SK-N-SH (cell line): ENCODE data around the gene SLIT1. TPM values are rescaled to one million over a fixed set of nuclear protein-coding genes. Genes with fewer than 3 reads are reported as not detected.

ENCODE experiments used
- CTCF ChIA-PET: fragments of 300-600, 350-600 bp; formaldehyde crosslinking; extraction: SDS; loops from one replicate; lab custom pipeline; 2021; lab: Yijun Ruan, JAX
- POLR2A ChIA-PET: fragments of 350-600 bp; sonication (Branson Sonifier 250); formaldehyde crosslinking; extraction: SDS; loops from one replicate; lab custom pipeline; 2020; ENCODE audit warnings: antibody characterized with exemption, inconsistent platforms; lab: Yijun Ruan, JAX
- DNase-seq: peaks from one replicate; pipeline ENCODE4 v3.0.0; 2012
- H2AFZ ChIP-seq: fragments of 200-600 bp; sonication (generic); 2 replicates; pipeline ENCODE4 v1.8.1; 2016; ENCODE audit warnings: antibody characterized with exemption, mild to moderate bottlenecking, low read depth
- H3F3A ChIP-seq: fragments of 200-600 bp; sonication (generic); replicated peaks from 2 replicates; pipeline ENCODE3; 2016; ENCODE audit warnings: antibody characterized with exemption, mild to moderate bottlenecking; ENCODE audit not compliant: insufficient read depth
- H3K27ac ChIP-seq, 2 experiments: fragments of 200-500 bp in 1 of 2; fragments of 200-600 bp in 1 of 2; sonication (Bioruptor generic) in 1 of 2; sonication (generic), shearing (Covaris generic) in 1 of 2; 2 replicates each; pipeline versions ENCODE4 v1.5.1 to v1.6.1; 2014 to 2016; ENCODE audit warnings: low read depth in 2 of 2, inconsistent platforms in 1 of 2, low read length in 1 of 2, mild to moderate bottlenecking in 1 of 2, mixed read lengths in 1 of 2
- H3K27me3 ChIP-seq: fragments of 200-600 bp; sonication (generic), shearing (Covaris generic); 2 replicates; pipeline ENCODE4 v1.6.1; 2016; ENCODE audit warnings: mixed run types; ENCODE audit not compliant: insufficient read depth
- H3K36me3 ChIP-seq, 2 experiments: fragments of 200-500 bp in 1 of 2; fragments of 200-600 bp in 1 of 2; sonication (Bioruptor generic) in 1 of 2; sonication (generic) in 1 of 2; replicated peaks in 1 of 2; 2 replicates each; pipeline versions ENCODE3 to v1.5.1; 2014 to 2016; ENCODE audit warnings: low read length in 1 of 2, mild to moderate bottlenecking in 1 of 2; ENCODE audit not compliant: insufficient read depth in 2 of 2, control insufficient read depth in 1 of 2
- H3K4me1 ChIP-seq, 2 experiments: fragments of 200-500 bp in 1 of 2; fragments of 200-600 bp in 1 of 2; sonication (Bioruptor generic) in 1 of 2; sonication (generic), shearing (Covaris generic) in 1 of 2; 2 replicates each; pipeline versions ENCODE4 v1.5.1 to v1.6.1; 2014 to 2016; ENCODE audit warnings: low read depth in 1 of 2, low read length in 1 of 2, mixed run types in 1 of 2; ENCODE audit not compliant: insufficient read depth in 2 of 2, control insufficient read depth in 1 of 2
- H3K4me2 ChIP-seq: fragments of 200-600 bp; sonication (generic), shearing (Covaris generic); 2 replicates; pipeline ENCODE4 v1.6.1; 2017; ENCODE audit warnings: mixed run types
- H3K4me3 ChIP-seq, 2 experiments: fragments of 200-500 bp in 1 of 2; fragments of 200-600 bp in 1 of 2; sonication (Bioruptor generic) in 1 of 2; sonication (generic), shearing (Covaris generic) in 1 of 2; 2 replicates each; pipeline versions ENCODE4 v1.5.1 to v1.8.1; 2014 to 2016; ENCODE audit warnings: low read depth in 2 of 2, inconsistent platforms in 1 of 2, low read length in 1 of 2, mild to moderate bottlenecking in 1 of 2, mixed read lengths in 1 of 2, moderate library complexity in 1 of 2
- H3K79me2 ChIP-seq: fragments of 200-600 bp; sonication (generic); 2 replicates; pipeline ENCODE4 v1.8.1; 2017; ENCODE audit warnings: mild to moderate bottlenecking; ENCODE audit not compliant: insufficient read depth
- H3K9ac ChIP-seq: fragments of 200-600 bp; sonication (generic); 2 replicates; pipeline ENCODE4 v1.6.1; 2017; ENCODE audit warnings: mixed run types
- H3K9me2 ChIP-seq: fragments of 200-600 bp; sonication (generic); 2 replicates; pipeline ENCODE4 v1.6.1; 2017; ENCODE audit warnings: mixed run types
- H3K9me3 ChIP-seq: fragments of 200-600 bp; sonication (generic); 2 replicates; pipeline ENCODE4 v1.6.1; 2017; ENCODE audit warnings: mixed run types, mild to moderate bottlenecking, moderate library complexity
- H4K20me1 ChIP-seq: fragments of 200-600 bp; sonication (generic); 2 replicates; pipeline ENCODE4 v1.6.1; 2017; ENCODE audit warnings: mild to moderate bottlenecking, mixed run types; ENCODE audit not compliant: insufficient read depth
- CHD2 ChIP-seq: fragments of 150-350 bp; IDR thresholded peaks from 2 replicates; pipeline ENCODE4 v1.6.1; 2018; ENCODE audit warnings: low read length; ENCODE audit not compliant: partially characterized antibody
- CTCF ChIP-seq: fragments of 200-600 bp; sonication (generic); IDR thresholded peaks from 2 replicates; pipeline ENCODE4 v1.6.1; 2017; ENCODE audit warnings: antibody characterized with exemption, mild to moderate bottlenecking, moderate library complexity
- ELF1 ChIP-seq: IDR thresholded peaks from 2 replicates; pipeline ENCODE4 v1.4.0; 2012
- EP300 ChIP-seq, 2 experiments: IDR thresholded peaks; 2 replicates each; pipeline versions ENCODE4 v1.4.0 to v1.6.1; 2012; ENCODE audit warnings: borderline replicate concordance in 1 of 2, low read depth in 1 of 2, low read length in 1 of 2
- EZH2phosphoT487 ChIP-seq: fragments of 200-600 bp; sonication (generic); IDR thresholded peaks from 2 replicates; pipeline ENCODE4 v1.6.1; 2017; ENCODE audit warnings: low read depth, mixed run types, mild to moderate bottlenecking, antibody characterized with exemption, moderate library complexity, borderline replicate concordance
- FOSL2 ChIP-seq: IDR thresholded peaks from 2 replicates; pipeline ENCODE4 v1.4.0; 2012; ENCODE audit warnings: low read depth, mild to moderate bottlenecking, moderate library complexity, borderline replicate concordance
- FOXM1 ChIP-seq: IDR thresholded peaks from 2 replicates; pipeline ENCODE4 v1.4.0; 2012; ENCODE audit warnings: low read depth, mild to moderate bottlenecking
- GABPA ChIP-seq: IDR thresholded peaks from 2 replicates; pipeline ENCODE4 v1.4.0; 2012; ENCODE audit warnings: low read depth, mild to moderate bottlenecking
- GATA2 ChIP-seq: sonication (generic); formaldehyde crosslinking; IDR thresholded peaks from 2 replicates; pipeline ENCODE4 v1.5.0; 2020; ENCODE audit warnings: mild to moderate bottlenecking, missing genetic modification reagents
- JUND ChIP-seq: IDR thresholded peaks from 2 replicates; pipeline ENCODE4 v1.4.0; 2012
- MAX ChIP-seq: IDR thresholded peaks from 2 replicates; pipeline ENCODE4 v1.4.0; 2012; ENCODE audit warnings: low read depth
- MEF2A ChIP-seq: IDR thresholded peaks from 2 replicates; pipeline ENCODE4 v1.4.0; 2012; ENCODE audit warnings: low read depth, borderline replicate concordance
- MXI1 ChIP-seq: IDR thresholded peaks from 2 replicates; pipeline ENCODE4 v1.6.1; 2012; ENCODE audit warnings: mild to moderate bottlenecking, low read depth, low read length, improper control_type of control experiment
- NFIC ChIP-seq: IDR thresholded peaks from 2 replicates; pipeline ENCODE4 v1.4.0; 2012; ENCODE audit warnings: borderline replicate concordance
- NRF1 ChIP-seq: IDR thresholded peaks from 2 replicates; pipeline ENCODE4 v1.6.1; 2012; ENCODE audit warnings: low read depth, mild to moderate bottlenecking, low read length
- RAD21 ChIP-seq: IDR thresholded peaks from 2 replicates; pipeline ENCODE4 v1.6.1; 2012; ENCODE audit warnings: mild to moderate bottlenecking, low read length
- RCOR1 ChIP-seq: fragments of 150-350 bp; IDR thresholded peaks from 2 replicates; pipeline ENCODE4 v1.6.1; 2017; ENCODE audit warnings: antibody characterized with exemption, low read length
- REST ChIP-seq: IDR thresholded peaks from 2 replicates; pipeline ENCODE4 v1.6.1; 2012; ENCODE audit warnings: mild to moderate bottlenecking, low read depth, low read length, moderate library complexity
- RXRA ChIP-seq: IDR thresholded peaks from 2 replicates; pipeline ENCODE4 v1.4.0; 2012; ENCODE audit warnings: low read depth, mild to moderate bottlenecking, borderline replicate concordance
- SIN3A ChIP-seq: IDR thresholded peaks from 2 replicates; pipeline ENCODE4 v1.6.1; 2012; ENCODE audit warnings: low read depth, mild to moderate bottlenecking, low read length, moderate library complexity, borderline replicate concordance
- TCF12 ChIP-seq: IDR thresholded peaks from 2 replicates; pipeline ENCODE4 v1.4.0; 2012
- USF2 ChIP-seq: fragments of 150-350 bp; IDR thresholded peaks from 2 replicates; pipeline ENCODE4 v1.6.1; 2017; ENCODE audit warnings: antibody characterized with exemption, low read length, low read depth, borderline replicate concordance
- WGBS: methylation state at CpG from one replicate; pipeline ENCODE4 v1.1.6; 2017; ENCODE audit warnings: low lambda C conversion rate; 5-methylcytosine and 5-hydroxymethylcytosine counted together
- polyA plus RNA-seq, 3 experiments: library from polyadenylated mRNA; depleted of rRNA; stranded (reverse); fragments of >200 nt; gene quantifications; 2 replicates each; pipeline ENCODE4 v1.2.3, GENCODE V29; 2012

The SLIT1 gene
- polyA plus RNA-seq, 1 of the 3 experiments (the other 2 are of a cell fraction) = 0.05 TPM

- no peaks in the 10 kb centered on the region for H3K9me2 ChIP-seq
- DNase-seq = no peak
- no peaks in the 10 kb centered on the region for H3F3A ChIP-seq
- H3K27me3 ChIP-seq = no peaks in the 10 kb centered on the region
- H3K27ac ChIP-seq = no peak overlapping the region
- no peak overlapping the region for H3K4me3 ChIP-seq
- H3K4me2 ChIP-seq = no peak overlapping the region
- POLR2A ChIA-PET = no interaction called here
- H3K79me2 ChIP-seq = no peaks in the 10 kb centered on the region
- CTCF ChIA-PET = interaction anchor here (0.6 to 3.4 kb wide), 5 partner anchors 21 to 739 kb away, joined by 3 to 13 read pairs (median 11); no protein-coding TSS in a partner anchor
- H3K36me3 ChIP-seq = no peaks in the 10 kb centered on the region
- no peak overlapping the region for H2AFZ ChIP-seq
- no peaks in the 10 kb centered on the region for H4K20me1 ChIP-seq
- TF ChIP-seq EP300 (IDR thresholded peaks at IDR 0.05; ENCODE audit: borderline replicate concordance in 1 of 2, low read depth in 1 of 2, low read length in 1 of 2) = no peak
- TF ChIP-seq CTCF = no peak
- TF ChIP-seq SIN3A = no peak
- no peak for TF ChIP-seq EZH2phosphoT487
- TF ChIP-seq GABPA = no peak
- TF ChIP-seq GATA2 = no peak
- no peak for TF ChIP-seq MEF2A
- no peak for TF ChIP-seq RXRA
- TF ChIP-seq FOSL2 = no peak
- TF ChIP-seq NRF1 = no peak
- no peak for TF ChIP-seq CHD2
- no peak for TF ChIP-seq MXI1
- TF ChIP-seq MAX = no peak
- no peak for TF ChIP-seq JUND
- no peak for TF ChIP-seq RAD21
- no peak for TF ChIP-seq RCOR1
- no peaks in the 10 kb centered on the region for H3K9me3 ChIP-seq
- 74% methylated on average over 6 of the region's 6 CpGs for WGBS
- H3K9ac ChIP-seq = no peak overlapping the region
- peaks cover 0 to 20% of the 10 kb centered on the region in 2 experiments; a peak in 2 of 4 replicates for H3K4me1 ChIP-seq
These were observed 28.1 kb downstream of the SLIT1 start for GRCh38 chr10:97157578-97158095.

- Histone ChIP-seq H3K4me2 (no peak overlapping the region), H3K27ac (no peak overlapping the region), H3K27me3 (no peaks in the 10 kb centered on the region), H2AFZ (no peak overlapping the region), H4K20me1 (no peaks in the 10 kb centered on the region), H3K4me3 (no peak overlapping the region), H3K36me3 (no peaks in the 10 kb centered on the region), H3K9ac (no peak overlapping the region), H3K9me3 (no peaks in the 10 kb centered on the region), H3K4me1 (peaks cover 0 to 34% of the 10 kb centered on the region in 2 experiments; a peak in 2 of 4 replicates), H3K79me2 (no peaks in the 10 kb centered on the region), H3K9me2 (no peaks in the 10 kb centered on the region), H3F3A (no peaks in the 10 kb centered on the region)
- ChIA-PET POLR2A (no interaction called here), CTCF (interaction anchor here (1.0 to 3.4 kb wide), 4 partner anchors 22 to 82 kb away, joined by 3 to 13 read pairs (median 8); no protein-coding TSS in a partner anchor)
- WGBS = 29% methylated on average over 4 of the region's 4 CpGs
- no peak for DNase-seq
- TF ChIP-seq NFIC (no peak), MXI1 (no peak), RAD21 (no peak), FOXM1 (no peak), REST (no peak), JUND (no peak), RXRA (no peak), TCF12 (no peak), GATA2 (no peak), USF2 (no peak), ELF1 (no peak), EZH2phosphoT487 (no peak), MEF2A (no peak)
These were observed 31.0 kb downstream of the SLIT1 start for GRCh38 chr10:97154781-97155180.
